ENCODE results near the gene ZNF121. TPM values are rescaled to one million over a fixed set of nuclear protein-coding genes. Genes with fewer than 3 reads are reported as not detected.

The ZNF121 gene
- total and polyA plus RNA-seq, 4 donors, result 1.7 to 23.5 (median 11.7) TPM

DNA sequence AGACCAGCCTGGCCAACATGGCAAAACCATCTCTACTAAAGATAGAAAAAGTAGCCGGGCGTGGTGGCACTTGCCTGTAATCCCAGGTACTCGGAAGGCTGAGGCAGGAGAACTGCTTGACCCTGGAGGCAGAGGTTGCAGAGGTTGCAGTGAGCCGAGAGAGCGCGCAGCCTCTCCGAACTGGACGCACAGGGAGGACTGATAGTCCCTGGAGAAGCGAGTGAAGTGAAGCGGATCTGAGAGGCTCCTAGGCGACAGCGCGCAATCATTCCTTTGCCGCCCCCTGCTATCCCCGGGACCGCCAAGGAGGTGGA is 36.5 kb upstream of the ZNF121 start:
- Histone ChIP-seq H3K4me1 (ENCODE audit: control insufficient read depth in 4 of 4, insufficient read depth in 4 of 4, low read length in 3 of 4) (peaks cover 0 to 13% (median 12%) of the 10 kb centered on the region in 4 donors), H3K9ac (ENCODE audit: low read depth in 1 of 2, low read length in 2 of 2) (peak overlapping the region; percentile 68 to 72), H3K36me3 (ENCODE audit: control insufficient read depth in 4 of 4, insufficient read depth in 3 of 4, low read depth in 1 of 4, low read length in 3 of 4) (peaks cover 14 to 32% (median 24%) of the 10 kb centered on the region in 4 donors), H3K4me3 (ENCODE audit: low read depth in 1 of 3, low read length in 3 of 3) (peak overlapping the region; percentile 69 to 96 (median 86)), H3K27ac (ENCODE audit: low read depth in 1 of 2, low read length in 2 of 2) (peak overlapping the region; percentile 70 to 95), H3K27me3 (ENCODE audit: control insufficient read depth in 4 of 4, insufficient read depth in 4 of 4, low read length in 3 of 4) (no peaks in the 10 kb centered on the region), H3K9me3 (ENCODE audit: control insufficient read depth in 4 of 4, low read length in 3 of 4) (no peaks in the 10 kb centered on the region)
- TF ChIP-seq RAD21 (IDR thresholded peaks at IDR 0.05) (no peak), EGR1 (IDR thresholded peaks at IDR 0.05; ENCODE audit: low read depth in 2 of 2) (no peak), HNF4G (IDR thresholded peaks at IDR 0.05) (no peak), YY1 (IDR thresholded peaks at IDR 0.05) (no peak), TAF1 (conservative IDR thresholded peaks at IDR 0.05) (no peak), FOXA1 (IDR thresholded peaks at IDR 0.05) (no peak), HNF4A (conservative IDR thresholded peaks at IDR 0.05) (no peak), FOXA2 (IDR thresholded peaks at IDR 0.05) (no peak), NR2F2 (IDR thresholded peaks at IDR 0.05) (no peak), SP1 (IDR thresholded peaks at IDR 0.05) (no peak), RXRA (IDR thresholded peaks at IDR 0.05) (no peak), JUND (IDR thresholded peaks at IDR 0.05) (no peak)
- TF ChIP-seq, protein P1, sequence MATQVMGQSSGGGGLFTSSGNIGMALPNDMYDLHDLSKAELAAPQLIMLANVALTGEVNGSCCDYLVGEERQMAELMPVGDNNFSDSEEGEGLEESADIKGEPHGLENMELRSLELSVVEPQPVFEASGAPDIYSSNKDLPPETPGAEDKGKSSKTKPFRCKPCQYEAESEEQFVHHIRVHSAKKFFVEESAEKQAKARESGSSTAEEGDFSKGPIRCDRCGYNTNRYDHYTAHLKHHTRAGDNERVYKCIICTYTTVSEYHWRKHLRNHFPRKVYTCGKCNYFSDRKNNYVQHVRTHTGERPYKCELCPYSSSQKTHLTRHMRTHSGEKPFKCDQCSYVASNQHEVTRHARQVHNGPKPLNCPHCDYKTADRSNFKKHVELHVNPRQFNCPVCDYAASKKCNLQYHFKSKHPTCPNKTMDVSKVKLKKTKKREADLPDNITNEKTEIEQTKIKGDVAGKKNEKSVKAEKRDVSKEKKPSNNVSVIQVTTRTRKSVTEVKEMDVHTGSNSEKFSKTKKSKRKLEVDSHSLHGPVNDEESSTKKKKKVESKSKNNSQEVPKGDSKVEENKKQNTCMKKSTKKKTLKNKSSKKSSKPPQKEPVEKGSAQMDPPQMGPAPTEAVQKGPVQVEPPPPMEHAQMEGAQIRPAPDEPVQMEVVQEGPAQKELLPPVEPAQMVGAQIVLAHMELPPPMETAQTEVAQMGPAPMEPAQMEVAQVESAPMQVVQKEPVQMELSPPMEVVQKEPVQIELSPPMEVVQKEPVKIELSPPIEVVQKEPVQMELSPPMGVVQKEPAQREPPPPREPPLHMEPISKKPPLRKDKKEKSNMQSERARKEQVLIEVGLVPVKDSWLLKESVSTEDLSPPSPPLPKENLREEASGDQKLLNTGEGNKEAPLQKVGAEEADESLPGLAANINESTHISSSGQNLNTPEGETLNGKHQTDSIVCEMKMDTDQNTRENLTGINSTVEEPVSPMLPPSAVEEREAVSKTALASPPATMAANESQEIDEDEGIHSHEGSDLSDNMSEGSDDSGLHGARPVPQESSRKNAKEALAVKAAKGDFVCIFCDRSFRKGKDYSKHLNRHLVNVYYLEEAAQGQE (IDR thresholded peaks at IDR 0.05), result no peak
- TF ChIP-seq, protein P2, sequence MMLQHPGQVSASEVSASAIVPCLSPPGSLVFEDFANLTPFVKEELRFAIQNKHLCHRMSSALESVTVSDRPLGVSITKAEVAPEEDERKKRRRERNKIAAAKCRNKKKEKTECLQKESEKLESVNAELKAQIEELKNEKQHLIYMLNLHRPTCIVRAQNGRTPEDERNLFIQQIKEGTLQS (IDR thresholded peaks at IDR 0.05), result no peak
- TF ChIP-seq, protein P3, sequence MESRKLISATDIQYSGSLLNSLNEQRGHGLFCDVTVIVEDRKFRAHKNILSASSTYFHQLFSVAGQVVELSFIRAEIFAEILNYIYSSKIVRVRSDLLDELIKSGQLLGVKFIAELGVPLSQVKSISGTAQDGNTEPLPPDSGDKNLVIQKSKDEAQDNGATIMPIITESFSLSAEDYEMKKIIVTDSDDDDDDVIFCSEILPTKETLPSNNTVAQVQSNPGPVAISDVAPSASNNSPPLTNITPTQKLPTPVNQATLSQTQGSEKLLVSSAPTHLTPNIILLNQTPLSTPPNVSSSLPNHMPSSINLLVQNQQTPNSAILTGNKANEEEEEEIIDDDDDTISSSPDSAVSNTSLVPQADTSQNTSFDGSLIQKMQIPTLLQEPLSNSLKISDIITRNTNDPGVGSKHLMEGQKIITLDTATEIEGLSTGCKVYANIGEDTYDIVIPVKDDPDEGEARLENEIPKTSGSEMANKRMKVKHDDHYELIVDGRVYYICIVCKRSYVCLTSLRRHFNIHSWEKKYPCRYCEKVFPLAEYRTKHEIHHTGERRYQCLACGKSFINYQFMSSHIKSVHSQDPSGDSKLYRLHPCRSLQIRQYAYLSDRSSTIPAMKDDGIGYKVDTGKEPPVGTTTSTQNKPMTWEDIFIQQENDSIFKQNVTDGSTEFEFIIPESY (IDR thresholded peaks at IDR 0.05), result no peak
- TF ChIP-seq, protein P4, sequence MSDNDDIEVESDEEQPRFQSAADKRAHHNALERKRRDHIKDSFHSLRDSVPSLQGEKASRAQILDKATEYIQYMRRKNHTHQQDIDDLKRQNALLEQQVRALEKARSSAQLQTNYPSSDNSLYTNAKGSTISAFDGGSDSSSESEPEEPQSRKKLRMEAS (IDR thresholded peaks at IDR 0.05), result no peak
- TF ChIP-seq, protein P5, sequence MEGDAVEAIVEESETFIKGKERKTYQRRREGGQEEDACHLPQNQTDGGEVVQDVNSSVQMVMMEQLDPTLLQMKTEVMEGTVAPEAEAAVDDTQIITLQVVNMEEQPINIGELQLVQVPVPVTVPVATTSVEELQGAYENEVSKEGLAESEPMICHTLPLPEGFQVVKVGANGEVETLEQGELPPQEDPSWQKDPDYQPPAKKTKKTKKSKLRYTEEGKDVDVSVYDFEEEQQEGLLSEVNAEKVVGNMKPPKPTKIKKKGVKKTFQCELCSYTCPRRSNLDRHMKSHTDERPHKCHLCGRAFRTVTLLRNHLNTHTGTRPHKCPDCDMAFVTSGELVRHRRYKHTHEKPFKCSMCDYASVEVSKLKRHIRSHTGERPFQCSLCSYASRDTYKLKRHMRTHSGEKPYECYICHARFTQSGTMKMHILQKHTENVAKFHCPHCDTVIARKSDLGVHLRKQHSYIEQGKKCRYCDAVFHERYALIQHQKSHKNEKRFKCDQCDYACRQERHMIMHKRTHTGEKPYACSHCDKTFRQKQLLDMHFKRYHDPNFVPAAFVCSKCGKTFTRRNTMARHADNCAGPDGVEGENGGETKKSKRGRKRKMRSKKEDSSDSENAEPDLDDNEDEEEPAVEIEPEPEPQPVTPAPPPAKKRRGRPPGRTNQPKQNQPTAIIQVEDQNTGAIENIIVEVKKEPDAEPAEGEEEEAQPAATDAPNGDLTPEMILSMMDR (IDR thresholded peaks at IDR 0.05; ENCODE audit: low read depth, low read length, missing input control), result no peak
- WGBS, result under 1% methylated on average over 16 of the region's 16 CpGs
- DNase-seq (ENCODE audit: low spot score), result no peak

DNA sequence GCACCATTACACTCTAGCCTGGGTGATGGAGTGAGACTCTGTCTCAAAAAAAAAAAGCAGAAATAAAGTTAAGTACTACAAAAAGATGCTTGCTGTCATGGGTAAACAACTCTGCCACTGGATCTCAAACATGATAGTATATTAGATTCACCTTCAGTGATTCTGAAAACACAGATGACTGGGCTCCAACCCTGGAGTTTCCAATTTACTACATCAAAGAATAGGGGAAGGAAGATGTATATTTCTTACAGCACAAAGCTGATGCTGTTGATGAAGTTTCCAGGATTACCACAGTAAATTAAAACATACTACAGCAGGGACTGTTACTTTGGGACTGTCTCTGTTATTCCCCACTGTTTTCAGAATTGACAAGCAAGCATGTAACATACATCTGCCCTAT is 31.5 kb upstream of the ZNF121 start:
- no peak for TF ChIP-seq SP1 (IDR thresholded peaks at IDR 0.05)
- peaks cover 41 to 81% (median 71%) of the 10 kb centered on the region in 4 donors for H3K36me3 ChIP-seq (ENCODE audit: control insufficient read depth in 4 of 4, insufficient read depth in 3 of 4, low read depth in 1 of 4, low read length in 3 of 4)
- no peak for DNase-seq (ENCODE audit: low spot score)
- H3K4me3 ChIP-seq (ENCODE audit: low read depth in 1 of 3, low read length in 3 of 3), result no peak overlapping the region
- no peak overlapping the region for H3K9ac ChIP-seq (ENCODE audit: low read depth in 1 of 2, low read length in 2 of 2)
- H3K27me3 ChIP-seq (ENCODE audit: control insufficient read depth in 4 of 4, insufficient read depth in 4 of 4, low read length in 3 of 4), result no peaks in the 10 kb centered on the region
- H3K4me1 ChIP-seq (ENCODE audit: control insufficient read depth in 4 of 4, insufficient read depth in 4 of 4, low read length in 3 of 4), result peaks cover 0 to 7% (median 6%) of the 10 kb centered on the region in 4 donors
- H3K9me3 ChIP-seq (ENCODE audit: control insufficient read depth in 4 of 4, low read length in 3 of 4), result peaks cover 18 to 29% (median 21%) of the 10 kb centered on the region in 4 donors
- H3K27ac ChIP-seq (ENCODE audit: low read depth in 1 of 2, low read length in 2 of 2), result no peak overlapping the region
